HG03039 (cell line): ENCODE measurements around the gene BCL3.
A peak's percentile ranks its signal among the peaks of the same experiment; 100 is the strongest.
"Not testable (repeated sequence)": the region's sequence is repeated elsewhere in the genome, so short reads cannot be mapped to it uniquely, and the experiment has no call there.

ENCODE experiments used
- ATAC-seq: cut with Tn5 transposase; IDR thresholded peaks from one replicate; pipeline ENCODE4 v1.9.1; 2021; ENCODE audit warnings: mild to moderate bottlenecking, moderate library complexity; ENCODE audit not compliant: unreplicated experiment

Gene BCL3

DNA sequence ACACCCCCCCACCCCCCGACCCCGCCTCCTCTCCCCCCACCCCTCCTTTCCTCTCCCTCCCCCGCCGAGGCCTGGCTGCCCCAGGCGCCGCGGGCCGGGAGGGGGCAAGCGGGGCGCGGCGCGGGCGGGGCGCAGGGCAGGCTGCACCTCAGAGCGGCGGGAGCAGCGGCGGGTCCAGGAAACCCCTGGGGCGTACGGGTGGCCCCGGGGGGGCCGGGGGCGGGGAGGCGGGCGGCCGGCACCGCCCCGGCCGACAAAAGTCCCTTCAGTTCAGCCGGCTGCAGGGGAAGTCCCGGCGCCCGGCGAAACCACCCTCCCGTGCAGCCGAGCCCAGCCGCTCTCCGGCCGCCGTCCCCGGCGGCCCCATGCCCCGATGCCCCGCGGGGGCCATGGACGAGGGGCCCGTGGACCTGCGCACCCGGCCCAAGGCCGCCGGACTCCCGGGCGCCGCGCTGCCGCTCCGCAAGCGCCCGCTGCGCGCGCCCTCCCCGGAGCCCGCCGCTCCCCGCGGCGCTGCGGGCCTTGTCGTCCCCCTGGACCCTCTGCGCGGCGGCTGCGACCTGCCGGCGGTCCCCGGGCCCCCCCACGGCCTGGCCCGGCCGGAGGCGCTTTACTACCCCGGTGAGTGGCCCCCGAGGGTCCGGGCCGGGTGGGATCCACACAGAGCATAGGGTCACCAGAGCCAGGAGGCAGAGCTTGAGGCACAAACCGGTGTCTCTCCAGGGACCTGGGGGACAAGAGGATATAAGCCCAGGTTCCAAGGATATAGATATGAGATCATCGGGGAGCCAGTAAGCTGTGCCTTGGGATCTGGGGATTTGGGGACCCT lies at the start of gene BCL3:
Gene BCL3 (plus strand): TSS at position 283 of the 829 bp plus-strand sequence. CDS start 83 bp downstream, at position 366.
- peak; percentile 27 for ATAC-seq

DNA sequence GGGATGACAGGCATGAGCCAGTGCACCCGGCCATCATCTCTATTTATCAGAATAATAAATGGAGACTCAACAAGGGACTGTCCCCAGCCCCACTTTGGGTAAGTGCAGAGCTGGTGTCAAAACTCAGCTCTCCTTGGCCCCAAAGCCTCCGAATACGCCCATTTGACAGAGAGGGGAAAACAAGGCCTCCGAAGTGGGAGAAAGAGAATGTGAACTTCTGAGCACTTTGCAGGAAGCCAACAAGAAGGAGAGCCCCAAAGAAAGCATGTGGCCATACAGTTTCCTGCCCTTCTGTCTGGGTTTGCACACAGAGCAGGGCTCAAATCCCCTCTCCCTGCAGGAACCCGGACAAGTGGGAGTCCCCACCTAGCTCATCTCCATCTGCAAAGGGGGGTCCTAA lies 48.0 kb upstream of the BCL3 start:
- ATAC-seq = no peak

DNA sequence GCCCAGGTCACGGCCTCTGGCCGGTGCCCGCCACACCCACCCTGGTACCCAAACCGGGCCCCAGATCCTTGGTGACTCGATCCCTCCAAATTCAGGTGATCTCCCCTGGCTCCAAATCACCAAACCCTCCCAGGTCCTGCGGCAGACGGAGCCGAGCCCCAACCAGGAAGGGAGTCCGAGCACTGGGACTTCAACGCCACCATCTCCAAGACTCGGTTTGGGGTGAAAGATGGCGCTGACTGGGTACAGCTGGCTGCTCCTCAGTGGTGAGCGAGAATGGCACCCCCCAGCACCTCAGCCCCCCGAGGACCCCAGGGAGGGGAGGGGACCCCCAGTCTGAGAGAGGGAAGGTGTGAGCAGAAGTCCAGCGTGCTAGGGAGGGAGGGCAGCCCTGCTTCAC lies 47.3 kb upstream of the BCL3 start:
- ATAC-seq = no peak

GRCh38 chr19:44702551-44703176 lies 45.8 kb upstream of the BCL3 start:
- ATAC-seq = no peak

DNA sequence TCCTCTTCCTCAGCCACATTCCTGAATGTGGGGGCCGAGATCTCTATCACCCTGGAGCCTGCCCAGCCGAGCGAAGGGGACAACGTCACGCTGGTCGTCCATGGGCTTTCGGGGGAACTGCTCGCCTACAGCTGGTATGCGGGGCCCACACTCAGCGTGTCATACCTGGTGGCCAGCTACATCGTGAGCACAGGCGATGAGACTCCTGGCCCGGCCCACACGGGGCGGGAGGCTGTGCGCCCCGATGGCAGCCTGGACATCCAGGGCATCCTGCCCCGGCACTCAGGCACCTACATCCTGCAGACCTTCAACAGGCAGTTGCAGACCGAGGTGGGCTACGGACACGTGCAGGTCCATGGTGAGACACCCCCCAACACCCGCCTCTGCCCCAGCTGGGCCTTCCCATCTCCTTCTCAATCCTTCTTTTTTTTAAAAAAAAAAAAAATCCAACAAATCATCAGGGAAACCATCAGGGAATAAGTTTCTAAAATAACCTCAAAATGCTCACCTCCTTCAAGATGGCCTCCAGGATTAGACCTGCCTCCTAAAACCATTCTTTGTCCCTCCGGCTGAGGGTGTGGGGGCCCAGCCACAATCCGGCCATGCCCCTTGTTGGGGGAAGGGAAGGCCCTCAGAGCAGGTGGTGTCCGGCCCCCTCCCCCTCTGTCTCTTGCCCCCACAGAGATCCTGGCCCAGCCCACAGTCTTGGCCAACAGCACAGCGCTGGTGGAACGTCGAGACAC lies 45.0 kb upstream of the BCL3 start:
- no peak for ATAC-seq

- ATAC-seq = no peak
Observed at GRCh38 chr19:44704982-44705381, 43.5 kb upstream of the BCL3 start.

DNA sequence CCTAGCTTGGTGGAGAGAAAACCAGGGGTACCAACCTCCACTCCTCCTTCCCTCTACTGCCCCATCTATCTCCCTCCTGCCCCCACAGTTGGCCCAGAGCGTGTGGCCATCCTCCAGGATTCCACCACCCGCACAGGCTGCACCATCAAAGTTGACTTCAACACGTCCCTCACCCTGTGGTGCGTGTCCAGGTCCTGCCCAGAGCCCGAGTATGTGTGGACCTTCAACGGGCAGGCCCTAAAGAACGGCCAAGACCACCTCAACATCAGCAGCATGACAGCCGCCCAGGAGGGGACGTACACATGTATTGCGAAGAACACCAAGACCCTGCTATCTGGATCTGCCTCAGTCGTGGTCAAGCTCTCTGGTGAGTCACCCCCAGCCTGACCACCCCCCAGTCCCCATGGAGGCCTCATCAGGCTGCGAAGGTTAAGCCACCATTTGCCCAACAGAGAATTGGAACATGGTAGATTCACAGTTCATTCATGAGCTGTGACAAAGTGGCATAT lies 43.0 kb upstream of the BCL3 start:
- ATAC-seq = no peak

GRCh38 chr19:44706506-44707236 lies 41.8 kb upstream of the BCL3 start:
- ATAC-seq = no peak

- no peak for ATAC-seq
Observed at GRCh38 chr19:44707794-44708193, 40.7 kb upstream of the BCL3 start.

GRCh38 chr19:44708940-44709339 lies 39.6 kb upstream of the BCL3 start:
- no peak for ATAC-seq

DNA sequence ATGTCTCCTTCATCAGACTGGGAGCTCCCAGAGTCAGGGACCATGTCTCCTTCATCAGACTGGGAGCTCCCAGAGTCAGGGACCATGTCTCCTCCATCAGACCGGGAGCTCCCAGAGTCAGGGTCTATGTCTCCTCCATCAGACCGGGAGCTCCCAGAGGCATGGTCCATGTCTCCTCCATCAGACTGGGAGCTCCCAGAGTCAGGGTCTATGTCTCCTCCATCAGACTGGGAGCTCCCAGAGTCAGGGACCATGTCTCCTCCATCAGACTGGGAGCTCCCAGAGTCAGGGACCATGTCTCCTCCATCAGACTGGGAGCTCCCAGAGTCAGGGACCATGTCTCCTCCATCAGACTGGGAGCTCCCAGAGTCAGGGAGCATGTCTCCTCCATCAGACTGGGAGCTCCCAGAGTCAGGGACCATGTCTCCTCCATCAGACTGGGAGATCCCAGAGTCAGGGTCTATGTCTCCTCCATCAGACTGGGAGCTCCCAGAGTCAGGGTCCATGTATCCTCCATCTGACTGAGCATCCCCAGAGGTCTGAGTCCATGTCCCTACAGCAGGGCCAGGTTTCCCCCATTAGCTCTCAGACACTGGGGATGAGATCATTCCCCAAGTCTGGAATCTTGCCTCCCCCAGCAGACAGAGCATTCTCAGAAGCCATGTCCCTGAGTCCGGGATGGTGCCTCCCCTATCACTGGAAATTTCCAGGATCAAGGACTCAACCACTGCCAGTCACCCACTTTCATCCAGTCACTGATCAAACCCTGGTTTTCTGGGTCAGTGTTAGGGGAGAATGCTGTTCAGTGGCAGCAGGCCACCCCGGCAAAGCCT lies 38.9 kb upstream of the BCL3 start:
- not testable (repeated sequence) for ATAC-seq

- no peak for ATAC-seq
Observed at GRCh38 chr19:44710483-44710882, 38.0 kb upstream of the BCL3 start.

DNA sequence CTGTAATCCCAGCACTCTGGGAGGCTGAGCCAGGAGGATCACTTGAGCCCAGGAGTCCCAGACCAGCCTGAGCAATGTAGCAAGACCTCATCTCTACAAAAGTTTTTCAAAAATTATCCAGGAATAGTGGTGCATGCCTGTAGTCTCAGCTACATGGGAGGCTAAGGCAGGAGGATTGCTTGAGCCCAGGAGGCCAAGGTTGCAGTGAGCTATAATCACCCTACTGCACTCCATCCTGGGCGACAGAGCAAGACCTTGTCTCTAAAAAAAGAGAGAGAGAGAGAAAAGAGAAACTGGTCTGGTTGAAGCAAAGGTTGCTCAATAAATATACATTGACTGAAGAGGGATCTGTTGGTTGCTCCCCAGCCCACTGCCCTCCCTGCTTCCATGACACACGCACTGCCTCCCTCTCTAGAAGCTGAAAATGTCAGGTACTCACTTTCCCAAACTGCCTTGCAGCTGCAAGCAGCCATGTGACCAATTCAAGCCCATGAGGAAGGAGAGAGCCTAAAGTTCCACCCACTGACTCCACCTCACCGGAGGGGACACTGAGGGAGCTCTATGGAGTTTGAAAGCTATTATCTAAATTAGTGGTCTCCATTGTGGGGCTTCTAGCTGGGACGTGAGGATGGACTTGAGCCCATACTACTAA lies 35.5 kb upstream of the BCL3 start:
- no peak for ATAC-seq

- ATAC-seq = no peak
Observed at GRCh38 chr19:44714597-44715169, 33.8 kb upstream of the BCL3 start.

GRCh38 chr19:44717603-44718002 lies 30.9 kb upstream of the BCL3 start:
- ATAC-seq = no peak

DNA sequence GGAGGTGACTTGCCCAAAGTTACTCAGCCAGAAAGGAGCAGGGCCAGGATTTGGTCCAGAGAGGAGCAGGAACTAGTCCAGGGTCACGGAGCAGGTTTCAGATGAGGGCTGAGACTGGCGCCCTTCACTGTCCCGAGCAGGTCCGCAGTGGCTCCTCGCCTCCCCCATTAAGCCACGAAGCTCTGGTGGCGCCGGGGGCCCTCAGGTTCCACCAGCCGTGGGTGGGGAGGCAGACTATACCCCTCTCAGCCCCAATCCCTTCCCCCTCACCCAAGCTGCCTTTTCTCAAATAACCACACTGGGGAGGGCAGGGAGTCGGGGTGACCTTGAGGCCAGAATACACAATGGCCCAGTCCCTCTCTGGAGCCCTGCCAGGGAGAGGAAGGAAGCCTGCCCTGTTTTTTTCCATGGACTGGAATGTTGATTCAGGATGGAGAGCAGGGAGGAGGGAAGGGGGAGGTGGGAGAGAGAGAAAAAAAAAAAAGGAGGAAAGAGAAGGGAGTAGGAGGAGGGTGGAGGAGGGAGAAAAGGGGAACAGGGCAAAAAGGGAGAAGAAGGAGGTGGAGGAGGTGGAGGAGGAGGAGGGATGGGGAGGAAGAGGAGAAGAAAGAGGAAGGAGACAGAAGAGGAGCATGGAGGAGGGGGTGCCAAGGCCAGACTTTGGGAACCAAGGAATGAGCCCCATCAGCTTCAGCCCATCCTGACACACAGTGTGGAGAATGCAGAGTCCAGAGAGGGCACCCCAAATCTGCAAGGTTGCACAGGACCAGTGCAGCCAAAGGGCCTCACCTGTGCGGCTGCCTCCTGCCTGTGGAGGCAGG lies 29.9 kb upstream of the BCL3 start:
- ATAC-seq = no peak

GRCh38 chr19:44719262-44719701 lies 29.2 kb upstream of the BCL3 start:
- ATAC-seq = no peak

DNA sequence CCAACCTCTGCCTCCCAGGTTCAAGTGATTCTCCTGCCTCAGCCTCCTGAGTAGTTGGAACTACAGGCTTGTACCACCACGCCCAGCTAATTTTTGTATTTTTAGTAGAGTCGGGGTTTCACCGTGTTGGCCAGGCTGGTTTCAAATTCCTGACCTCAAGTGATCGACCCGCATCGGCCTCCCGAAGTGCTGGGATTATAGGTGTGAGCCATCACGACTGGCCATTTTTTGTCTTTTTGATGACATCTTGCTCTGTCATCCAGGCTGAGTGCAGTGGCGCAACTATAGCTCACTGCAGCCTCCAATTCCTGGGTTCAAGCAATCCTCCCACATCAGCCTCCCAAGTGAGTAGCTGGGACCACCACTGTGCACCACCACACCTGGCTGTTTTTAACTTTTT lies 28.1 kb upstream of the BCL3 start:
- not testable (repeated sequence) for ATAC-seq
